Cerebellar cortex (tissue), 1 donor: ENCODE measurements around the gene IFI27L2.

Source experiments
- DNase-seq: peaks from one replicate; pipeline ENCODE4 v3.0.0-alpha.2; 2015; ENCODE audit warnings: low spot score

IFI27L2 gene

DNA sequence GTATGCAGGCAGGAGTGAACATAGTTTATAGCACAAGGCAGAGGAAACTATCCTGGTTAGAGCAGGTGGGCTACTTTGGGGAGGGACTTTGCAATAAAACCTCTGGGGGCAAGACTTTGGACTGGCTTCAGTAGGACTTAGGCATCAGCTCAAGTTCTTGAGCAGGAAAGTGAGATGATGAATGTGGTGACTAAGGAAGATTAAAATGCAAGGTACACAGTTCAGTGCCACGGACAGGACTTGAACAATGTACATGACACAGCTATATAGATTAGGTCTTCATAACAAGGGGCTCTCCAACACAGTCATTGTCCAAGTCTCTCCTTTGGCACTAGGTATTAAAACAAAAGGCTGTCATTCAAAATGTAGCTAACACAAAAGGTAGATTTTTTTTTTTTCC is 23.3 kb upstream of the IFI27L2 start:
- no peak for DNase-seq

GRCh38 chr14:94145902-94146527 is 16.6 kb upstream of the IFI27L2 start:
- DNase-seq: no peak

DNA sequence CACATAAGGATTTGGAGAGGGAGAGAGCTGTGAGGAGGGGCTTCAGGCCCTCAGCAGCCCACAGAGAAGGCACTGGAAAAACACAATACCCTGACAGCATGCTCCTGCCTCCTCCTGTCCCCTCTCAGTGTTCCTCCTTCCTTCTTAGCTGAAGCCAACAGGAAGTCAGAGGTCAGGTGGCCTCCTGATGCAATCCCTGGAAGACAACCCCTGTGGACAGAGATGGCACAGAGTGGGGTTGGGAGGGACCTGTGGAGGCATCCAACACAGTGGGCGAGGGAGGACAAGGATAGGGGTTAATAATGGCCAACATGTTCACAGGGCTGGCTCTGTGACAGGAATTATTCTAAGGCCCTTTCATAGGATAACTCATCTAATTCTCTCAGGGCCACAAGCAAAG is 15.4 kb upstream of the IFI27L2 start:
- DNase-seq: peak; percentile 22

GRCh38 chr14:94143711-94144110 is 14.3 kb upstream of the IFI27L2 start:
- DNase-seq: no peak

GRCh38 chr14:94143239-94143638 is 13.8 kb upstream of the IFI27L2 start:
- no peak for DNase-seq

DNA sequence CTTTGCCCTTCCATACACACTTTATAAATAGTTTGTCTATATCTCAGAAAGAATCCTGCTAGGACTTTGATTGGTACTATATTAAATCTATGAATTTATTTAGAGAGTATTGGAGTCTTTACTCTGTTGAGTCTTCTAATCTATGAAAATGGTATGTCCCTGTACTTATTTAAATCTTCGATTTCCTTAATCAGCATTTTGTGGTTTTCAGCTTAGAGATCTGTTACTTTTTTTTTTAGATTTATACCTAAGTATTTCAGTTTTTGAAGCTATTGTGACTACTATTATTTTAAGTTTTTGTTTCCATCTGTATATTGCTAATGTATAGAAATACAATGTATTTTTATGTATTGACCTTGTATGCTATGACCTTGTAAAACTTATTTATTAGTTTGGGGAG is 13.4 kb upstream of the IFI27L2 start:
- DNase-seq: no peak

DNA sequence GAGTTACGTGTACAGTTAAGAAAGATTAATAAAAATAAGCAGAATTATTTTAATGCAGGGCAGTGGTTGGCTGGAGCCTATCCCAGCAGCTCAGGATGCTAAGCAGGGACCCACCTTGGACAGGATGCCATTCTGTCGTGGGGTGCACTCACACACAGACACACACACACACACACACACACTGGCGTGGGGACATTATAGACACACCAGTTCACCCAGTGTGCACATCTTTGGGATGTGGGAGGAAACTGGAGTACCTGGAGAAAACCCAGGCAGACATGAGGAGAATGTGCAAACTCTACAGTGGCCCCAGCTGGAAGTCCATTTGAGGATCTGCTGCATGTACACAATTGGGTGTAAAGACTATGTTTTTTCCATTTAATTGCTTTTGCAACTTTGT is 12.8 kb upstream of the IFI27L2 start:
- no peak for DNase-seq

- DNase-seq: no peak
These were observed 10.0 kb upstream of the IFI27L2 start for GRCh38 chr14:94139421-94139820.

DNA sequence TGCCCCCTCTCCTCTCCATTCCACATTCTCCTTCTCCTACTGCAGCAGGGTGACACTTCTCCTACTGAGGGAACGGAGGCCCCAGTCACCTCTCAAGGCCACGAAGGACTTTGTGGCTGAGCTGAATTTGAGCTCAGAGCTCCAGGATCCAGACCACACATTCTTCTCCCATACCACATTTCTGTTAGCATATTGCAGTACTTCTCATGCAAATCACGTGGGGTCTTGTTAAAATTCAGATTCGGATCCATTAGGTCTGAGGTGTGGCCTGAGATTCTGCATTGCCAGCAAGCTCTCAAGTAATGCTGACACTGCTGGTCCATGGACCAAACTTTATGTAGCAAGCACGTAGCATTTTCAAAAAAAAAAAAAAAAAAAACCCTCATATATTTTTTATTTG is 9.6 kb upstream of the IFI27L2 start:
- no peak for DNase-seq

DNA sequence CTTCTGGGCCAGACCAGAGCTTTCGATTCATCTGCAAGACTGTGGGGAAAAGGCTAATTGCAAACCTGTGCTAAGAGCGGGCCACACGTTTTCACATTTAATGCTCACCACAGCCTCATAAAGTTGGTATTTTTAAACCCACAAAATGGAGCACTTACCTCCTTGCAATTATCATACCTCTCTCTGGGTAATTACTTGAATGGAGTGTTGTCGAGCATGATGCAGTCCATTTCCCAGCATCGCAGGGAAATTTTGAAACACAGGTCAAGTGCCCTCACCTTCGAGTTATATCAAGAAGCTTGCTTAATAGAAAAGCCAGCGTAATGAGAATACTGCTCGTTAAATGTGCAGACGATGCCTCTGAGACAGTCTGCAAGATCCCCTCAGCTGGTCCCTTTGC is 8.8 kb upstream of the IFI27L2 start:
- DNase-seq: no peak

DNA sequence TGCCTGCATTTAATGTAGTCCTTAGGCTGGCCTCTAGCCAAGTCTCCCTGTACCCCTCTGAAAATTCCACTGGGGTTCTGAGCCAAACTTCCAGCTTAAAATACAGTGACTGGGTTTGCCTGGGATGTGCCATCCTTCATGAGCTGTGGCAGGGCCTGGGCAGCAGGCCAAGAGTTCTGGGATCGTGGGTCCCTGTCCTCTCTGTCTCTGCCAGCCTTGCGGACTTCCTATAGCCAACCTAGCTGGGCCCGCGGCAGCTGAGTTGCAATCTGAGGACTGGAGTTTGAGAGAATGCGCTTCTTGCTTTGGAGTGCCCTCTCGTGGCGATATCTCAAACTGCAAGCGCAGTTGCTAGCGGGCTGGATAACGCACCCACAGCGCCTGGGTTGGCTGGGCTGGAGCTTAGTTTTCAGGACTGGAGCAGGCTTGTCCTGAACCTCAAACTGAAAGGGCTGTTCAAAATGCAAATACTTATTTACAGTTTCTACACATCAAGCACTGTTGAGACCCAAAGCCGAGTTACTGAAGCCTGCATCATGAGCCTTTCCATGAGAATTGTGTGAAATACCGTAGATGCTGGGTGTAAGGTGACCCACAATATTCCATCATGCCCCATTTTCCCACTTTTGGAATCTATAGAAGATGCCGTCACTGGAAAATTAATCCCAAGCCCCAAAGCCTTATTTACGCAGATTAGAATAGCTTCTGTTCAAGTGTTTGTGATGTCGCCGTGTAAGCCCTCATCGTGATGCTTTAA is 7.3 kb upstream of the IFI27L2 start:
- peak; percentile 87 for DNase-seq

GRCh38 chr14:94135476-94135875 is 6.1 kb upstream of the IFI27L2 start:
- DNase-seq: no peak

DNA sequence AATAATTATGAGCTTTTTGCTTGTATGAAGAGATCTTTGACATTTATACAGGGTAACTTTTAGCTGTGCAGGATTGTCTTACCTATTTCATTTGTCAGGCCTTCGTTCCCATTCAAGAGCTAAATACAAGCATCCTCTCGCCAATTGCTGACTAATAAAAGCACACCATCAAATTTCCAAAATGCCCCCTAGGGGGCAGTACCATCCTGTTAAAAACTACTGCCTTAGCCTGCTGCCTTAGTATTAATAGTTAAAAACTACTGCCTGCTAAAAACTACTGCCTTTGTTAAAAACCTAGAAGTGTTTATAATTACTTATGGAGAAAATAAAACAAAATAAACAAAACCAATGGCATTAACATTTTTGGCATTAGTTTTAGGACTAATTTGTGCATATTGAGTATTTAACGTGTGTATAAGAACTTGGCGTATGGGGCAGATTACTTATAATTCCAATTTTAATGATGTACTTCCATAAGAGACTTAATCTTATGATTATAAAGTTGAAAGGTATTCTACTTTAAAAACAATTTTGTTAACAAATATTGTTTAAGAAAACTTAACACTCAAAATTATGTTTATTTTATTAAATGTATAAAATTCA is 3.0 kb upstream of the IFI27L2 start:
- peak; percentile 83 for DNase-seq

GRCh38 chr14:94129758-94130414 is 482 bp upstream of the IFI27L2 start:
- DNase-seq: peak; percentile 67

DNA sequence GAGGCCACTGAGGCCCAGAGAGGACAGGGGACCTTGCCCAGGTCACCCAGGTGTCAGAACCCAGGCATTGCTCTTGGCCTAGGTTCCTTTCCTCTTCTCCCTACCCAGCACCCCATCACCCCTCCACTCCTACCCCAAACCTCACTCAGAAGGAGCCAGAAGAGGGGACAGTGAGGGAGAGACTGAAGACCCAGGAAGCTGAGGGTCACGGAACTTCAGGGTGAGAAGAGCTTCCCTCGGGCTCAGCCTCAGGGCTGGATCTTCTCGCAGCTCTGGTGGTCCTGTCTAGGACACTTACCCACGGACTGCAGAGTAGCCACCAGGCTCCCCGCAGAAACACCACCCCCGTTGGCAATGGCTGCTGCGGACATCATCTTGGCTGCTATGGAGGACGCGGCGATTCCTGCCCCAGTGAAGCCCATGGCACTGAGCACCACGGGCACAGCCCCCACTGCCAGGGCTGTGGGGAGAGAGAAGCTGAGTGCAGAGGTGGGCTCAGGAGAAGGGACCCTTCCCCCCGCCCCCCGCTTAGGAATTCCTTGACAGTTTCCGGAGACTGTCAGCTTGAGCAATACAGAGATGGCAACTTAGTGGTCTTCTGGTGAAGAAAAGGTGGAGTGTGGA is 1.1 kb downstream of the IFI27L2 start:
- DNase-seq: no peak

DNA sequence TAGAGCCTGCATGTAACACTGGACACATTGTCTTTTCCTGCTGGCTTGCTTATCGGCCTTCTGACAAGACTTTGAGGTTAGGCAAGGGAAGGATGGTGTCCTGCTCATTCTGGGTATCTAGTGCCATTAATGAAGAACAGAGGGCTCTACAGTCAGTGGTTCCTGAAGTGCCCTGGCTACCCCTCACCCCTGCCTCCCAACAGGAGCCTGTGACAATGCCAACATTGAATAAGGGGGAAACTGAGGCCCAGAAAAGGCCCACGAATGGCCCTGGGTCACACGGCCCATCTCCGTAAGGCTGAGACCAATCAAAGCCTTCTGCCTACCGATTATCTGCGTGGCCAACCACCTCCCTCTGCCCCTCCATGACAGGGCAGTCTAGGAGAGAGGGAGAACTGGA is 2.1 kb downstream of the IFI27L2 start:
- no peak for DNase-seq

DNA sequence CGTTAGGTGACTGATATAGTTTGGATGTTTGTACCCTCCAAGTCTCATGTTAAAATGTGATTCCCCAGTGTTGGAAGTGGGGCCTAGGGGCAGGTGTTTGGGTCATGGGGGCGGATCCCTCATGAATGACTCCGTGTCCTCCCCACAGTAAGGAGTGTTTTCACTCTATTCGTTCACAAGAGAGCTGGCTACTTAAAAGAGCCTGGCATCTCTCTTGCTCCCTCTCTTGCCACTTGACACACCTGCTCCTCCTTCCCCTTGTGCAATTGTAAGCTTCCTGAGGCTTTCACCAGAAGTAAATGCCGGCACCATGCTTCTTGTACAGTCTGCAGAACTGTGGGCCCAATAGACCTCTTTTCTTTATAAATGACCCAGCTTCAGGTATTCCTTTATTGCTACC is 2.6 kb downstream of the IFI27L2 start:
- no peak for DNase-seq

GRCh38 chr14:94126419-94126677 is 3.1 kb downstream of the IFI27L2 start:
- no peak for DNase-seq

- DNase-seq: no peak
These were observed 3.6 kb downstream of the IFI27L2 start for GRCh38 chr14:94125659-94126418.

DNA sequence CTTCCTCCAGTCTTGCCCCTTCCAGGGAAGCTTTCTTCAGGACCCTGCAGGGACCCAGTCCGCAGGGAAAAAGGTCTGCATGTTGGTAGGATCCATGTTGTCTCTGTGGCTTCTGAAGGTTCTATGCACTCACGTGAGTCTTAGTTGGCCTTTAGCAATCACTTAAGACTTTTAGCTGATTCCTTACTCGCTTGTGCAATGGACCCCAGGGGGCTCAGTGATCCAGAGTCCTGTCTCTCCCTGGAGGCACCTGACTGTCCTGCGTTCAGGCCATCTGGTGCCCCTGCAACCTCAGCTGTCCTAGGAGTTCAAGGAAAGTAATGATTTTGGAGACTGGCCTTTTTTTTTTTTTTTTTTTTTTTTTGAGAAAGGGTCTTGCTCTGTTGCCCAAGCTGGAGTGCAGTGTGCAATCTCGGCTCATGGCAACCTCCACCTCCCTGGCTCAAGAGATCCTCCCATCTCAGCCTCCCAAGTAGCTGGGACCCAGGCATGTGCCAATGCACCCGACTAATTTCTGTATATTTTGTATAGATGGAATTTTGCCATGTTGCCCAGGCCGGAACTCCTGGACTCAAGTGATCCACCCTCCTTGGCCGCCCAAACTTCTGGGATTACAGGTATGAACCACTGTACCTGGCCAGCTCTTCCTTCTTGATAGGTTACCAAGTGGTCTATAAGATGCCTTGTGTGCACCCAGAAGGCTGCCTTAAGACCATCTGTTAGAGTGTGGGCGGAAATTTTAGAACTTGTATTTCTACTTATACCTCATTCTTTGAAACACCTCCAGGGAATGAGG is 4.6 kb downstream of the IFI27L2 start:
- DNase-seq: no peak

GRCh38 chr14:94123868-94124267 is 5.5 kb downstream of the IFI27L2 start:
- no peak for DNase-seq
